M059J (cell line): ENCODE results near the gene INHA. TPM values are rescaled to one million over a fixed set of nuclear protein-coding genes. Genes with fewer than 3 reads are reported as not detected.

Experiments
- DNase-seq: peaks from one replicate; pipeline ENCODE4 v3.0.0-alpha.2; 2012; ENCODE audit warnings: low read depth
- total RNA-seq: library from RNA; depleted of rRNA; stranded (reverse); fragments of >200 nt; shearing (Covaris generic); gene quantifications from 2 replicates; pipeline ENCODE4 v1.2.3, GENCODE V29; 2014; rRNA removed

INHA gene, protein sequence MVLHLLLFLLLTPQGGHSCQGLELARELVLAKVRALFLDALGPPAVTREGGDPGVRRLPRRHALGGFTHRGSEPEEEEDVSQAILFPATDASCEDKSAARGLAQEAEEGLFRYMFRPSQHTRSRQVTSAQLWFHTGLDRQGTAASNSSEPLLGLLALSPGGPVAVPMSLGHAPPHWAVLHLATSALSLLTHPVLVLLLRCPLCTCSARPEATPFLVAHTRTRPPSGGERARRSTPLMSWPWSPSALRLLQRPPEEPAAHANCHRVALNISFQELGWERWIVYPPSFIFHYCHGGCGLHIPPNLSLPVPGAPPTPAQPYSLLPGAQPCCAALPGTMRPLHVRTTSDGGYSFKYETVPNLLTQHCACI
- 0.12 and 0.20 TPM in 2 replicates for total RNA-seq

DNA sequence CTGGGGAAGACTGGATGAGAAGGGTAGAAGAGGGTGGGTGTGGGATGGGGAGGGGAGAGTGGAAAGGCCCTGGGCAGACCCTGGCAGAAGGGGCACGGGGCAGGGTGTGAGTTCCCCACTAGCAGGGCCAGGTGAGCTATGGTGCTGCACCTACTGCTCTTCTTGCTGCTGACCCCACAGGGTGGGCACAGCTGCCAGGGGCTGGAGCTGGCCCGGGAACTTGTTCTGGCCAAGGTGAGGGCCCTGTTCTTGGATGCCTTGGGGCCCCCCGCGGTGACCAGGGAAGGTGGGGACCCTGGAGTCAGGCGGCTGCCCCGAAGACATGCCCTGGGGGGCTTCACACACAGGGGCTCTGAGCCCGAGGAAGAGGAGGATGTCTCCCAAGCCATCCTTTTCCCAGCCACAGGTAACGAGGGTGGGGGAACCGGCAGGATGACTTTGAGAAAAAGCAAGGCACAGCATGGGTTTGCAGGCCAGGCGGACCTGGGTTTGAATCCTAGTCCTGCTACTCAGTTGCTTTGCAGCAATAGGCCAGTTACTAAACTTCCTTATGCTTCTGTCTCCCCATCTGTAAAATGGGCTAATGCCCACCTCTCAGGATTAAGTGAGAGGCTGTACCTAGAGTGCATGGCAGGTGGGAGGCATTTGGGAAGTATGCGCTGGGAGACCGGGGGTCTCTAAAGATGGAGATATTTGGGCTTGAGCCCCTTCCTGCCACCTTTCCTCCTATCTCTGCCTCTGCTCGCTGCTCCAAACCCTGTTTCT lies at the start of gene INHA:
INHA (plus strand) TSS at position 74 of the 765 bp plus-strand sequence; CDS start at position 139, 65 bp downstream.
- DNase-seq, result no peak

DNA sequence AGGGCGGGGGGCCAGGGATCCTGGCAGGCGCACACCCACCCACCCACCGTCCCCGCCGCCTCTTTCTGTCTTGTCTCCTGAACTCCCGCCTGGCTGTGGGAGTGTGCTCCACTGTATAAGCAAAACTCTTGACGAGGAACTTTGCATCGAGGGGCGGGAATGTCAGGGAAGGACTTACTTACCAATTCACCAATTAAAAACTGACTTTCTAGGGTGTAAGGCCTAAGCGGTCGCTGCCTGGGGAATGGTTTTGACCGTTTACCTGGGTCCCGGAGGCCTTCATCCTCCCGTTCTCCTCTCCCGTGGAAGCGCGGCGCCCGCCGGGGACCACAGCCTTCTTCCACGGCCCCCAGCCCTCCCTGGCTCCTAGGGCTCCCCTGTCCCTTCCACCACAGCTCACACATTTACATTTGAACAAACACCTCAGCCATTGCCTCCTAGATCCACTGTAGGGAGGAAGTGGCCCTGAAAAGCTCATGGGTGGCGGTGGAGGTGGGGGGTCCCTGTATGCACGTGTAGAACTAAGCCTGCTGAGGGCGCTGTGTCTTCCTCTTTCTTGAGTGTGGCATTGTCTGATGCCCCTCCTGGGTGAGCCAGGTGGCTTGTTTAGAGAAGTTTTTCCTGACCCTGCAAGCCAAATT lies 49.0 kb upstream of the INHA start:
- no peak for DNase-seq

DNA sequence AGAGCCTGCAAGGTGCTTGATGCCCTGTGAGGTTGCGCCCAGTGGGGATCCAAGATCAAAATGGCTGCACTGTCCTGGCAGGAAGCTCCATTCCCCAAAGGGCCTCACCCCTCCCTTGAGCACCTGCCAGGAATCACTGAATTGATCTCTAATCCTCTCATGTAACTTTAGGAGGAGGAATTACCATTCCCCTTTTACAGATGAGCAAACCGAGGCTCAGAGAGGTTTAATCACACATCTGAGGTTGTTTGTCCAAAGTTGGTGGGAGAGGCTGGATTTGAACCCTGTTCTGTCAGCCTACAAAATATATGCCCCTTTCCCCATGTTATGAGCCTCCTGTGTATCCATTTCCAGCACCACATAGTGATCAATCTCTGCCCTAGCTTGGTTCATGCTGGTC lies 47.3 kb upstream of the INHA start:
- DNase-seq, result no peak

DNA sequence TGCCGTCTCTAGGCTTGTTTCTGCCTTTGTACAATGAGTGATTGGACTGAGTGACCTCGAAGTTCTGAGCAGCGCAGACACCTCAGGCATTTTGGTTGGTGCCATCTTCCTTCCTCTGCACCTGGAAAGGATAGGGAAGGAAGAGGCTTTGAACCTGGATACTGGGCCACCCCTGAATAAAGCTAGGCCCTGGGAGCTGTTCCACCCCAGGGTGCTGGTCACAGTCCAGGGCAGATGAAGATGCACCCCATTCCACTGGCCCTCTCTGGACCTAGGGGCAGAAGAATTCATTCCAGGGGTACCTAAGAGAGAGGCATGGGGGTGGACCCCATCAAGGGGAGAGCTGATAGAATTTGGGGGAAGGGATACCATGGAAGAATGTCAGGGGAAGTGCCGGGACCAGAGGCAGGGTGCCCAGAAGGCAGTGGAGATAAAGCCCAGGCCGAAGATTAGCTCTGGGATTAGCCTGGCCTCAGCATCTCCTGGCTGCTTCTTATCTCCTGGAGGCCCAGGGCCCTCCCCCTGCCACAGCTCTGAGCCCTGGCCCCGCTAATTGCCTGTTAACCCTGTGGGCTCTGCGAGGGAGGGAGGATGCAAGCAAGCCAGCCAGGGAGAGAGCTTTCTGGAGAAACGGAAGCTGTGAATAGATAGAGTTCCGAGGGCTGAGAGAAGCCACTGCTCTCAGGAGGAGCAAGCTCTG lies 46.4 kb upstream of the INHA start:
- no peak for DNase-seq

DNA sequence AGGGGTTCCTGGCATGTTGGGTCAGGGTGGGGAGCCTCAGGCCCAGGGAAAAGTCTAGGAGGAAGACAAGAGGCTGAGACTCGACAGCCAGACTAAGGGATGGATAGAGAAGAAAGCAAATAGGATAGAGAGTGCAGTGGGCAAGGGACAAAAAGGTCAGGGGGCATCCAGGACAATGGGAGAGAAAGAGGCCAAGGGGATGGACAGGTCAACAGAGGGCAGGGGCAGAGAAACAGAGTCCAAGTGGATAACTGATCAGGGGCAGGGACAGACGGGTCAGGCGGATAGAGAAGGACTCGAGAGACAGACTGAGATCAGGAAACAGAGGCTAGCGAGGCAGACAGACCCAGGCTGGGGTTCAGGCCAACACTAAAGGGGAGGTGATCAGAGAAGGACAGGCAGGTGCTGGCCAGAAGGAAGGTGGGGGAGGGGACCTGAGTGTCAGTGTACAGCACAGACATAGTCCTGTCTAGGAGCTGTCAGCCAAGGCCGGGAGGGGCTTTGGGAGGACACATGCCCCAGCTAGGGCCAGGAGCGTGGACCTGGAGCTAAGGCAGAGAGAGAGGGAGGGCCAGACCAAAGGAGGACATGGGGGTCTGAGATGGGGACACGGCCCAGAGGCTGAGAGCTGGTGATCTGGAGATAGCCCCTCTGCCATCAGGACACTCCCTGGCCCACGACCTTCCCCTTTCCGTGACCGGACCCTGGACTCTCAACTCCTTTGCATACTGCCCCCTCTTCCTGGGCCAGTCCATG lies 45.6 kb upstream of the INHA start:
- no peak for DNase-seq

DNA sequence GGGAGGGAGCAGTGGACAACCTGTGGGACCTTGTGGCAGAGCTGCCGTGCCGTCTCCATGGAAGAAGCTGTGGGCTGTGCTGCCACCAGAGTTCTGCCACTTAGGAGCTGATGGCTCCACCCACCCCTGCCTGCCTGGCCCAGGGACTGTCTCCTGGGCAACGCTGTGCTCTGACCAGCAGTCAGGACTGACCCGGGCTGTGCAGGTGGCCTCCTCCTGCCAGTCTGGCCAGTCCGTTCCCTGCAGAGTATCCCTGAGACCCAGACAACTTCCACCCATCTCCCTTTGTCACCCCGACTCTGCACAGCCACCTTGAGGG lies 45.1 kb upstream of the INHA start:
- peak; percentile 20 for DNase-seq

DNA sequence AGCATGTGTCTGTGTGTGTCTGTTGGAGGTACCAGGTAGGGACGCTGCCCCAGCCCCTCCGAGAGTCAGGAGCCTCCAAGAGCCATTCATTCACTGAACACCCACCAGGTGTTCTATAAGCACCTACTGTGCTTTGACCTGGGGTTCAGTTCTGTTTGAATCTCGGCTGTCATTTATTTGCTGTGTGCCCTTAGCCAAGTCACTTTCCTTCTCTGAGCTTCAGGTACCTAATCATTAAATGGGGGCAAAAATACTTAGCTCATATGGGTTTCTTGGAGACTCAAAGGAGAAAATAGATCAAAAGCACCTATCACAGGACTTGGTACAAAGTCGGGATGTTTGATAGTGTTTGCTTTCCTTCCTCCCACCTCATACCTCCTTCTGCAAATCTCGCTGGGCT lies 44.6 kb upstream of the INHA start:
- no peak for DNase-seq

DNA sequence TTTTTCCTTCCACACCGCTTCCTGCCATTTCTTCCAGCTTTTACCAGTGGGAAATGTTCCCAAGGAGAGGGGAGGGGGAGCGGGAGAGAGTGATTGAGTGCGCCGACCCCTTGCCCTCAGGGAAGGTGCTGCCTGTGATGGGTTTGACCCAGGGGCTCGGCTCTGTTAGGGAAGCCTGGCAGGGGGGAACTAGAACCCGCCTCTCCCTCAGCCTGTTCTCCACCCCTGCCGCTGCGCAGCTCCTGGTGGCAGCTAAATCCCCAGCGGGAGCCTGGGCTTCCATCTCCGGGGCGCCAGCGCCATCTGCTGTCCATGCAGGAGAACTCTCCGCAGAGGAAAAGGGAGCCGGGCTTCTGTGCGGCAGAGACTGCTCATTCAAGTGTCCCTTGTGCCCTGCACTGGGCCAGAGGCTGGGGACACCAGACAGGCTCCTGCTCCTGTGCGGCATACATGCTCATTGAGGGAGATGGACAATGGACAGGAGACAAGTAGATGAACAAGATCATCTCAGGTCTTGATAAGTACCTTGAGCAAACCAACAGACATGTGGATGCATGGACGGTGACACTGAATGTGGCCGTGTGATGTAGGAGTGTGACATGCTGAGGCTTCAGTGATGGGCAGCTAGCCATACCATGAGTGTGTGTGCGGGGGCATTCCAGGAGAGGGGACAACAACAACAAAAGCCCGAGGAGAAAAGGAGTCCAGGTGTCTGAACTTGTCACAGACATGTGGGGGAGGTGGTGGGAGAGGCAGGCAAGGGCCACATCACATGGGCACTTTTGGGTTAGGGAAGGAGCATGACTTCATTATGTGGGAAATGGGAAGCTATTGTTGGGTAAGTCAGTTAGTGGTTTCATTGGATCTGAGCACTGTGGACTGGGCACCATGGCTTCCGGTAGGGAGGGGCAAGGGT lies 41.8 kb upstream of the INHA start:
- DNase-seq, result peak; percentile 70

DNA sequence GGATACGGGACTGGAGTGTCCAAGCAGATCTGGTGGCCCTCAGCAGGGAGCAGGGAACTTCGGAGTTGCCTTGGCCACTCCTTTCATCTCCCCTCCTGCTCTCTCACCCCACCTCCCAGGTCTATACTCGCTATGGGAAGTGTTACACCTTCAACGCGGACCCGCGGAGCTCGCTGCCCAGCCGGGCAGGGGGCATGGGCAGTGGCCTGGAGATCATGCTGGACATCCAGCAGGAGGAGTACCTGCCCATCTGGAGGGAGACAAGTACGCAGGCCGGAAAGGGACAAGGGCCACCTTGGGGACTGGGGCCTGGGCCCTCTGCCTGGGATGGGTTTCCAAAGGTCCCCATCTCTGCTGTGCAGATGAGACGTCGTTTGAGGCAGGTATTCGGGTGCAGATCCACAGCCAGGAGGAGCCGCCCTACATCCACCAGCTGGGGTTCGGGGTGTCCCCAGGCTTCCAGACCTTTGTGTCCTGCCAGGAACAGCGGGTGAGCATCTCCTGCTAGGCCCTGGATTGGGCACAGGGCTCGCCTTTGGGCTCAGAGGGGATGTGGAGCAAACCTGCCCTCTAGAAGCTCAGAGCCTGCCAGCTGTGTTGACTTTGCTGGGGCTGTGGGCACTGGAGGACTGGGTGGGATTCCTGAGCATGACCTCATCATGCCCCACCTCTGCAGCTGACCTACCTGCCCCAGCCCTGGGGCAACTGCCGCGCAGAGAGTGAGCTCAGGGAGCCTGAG lies 40.3 kb upstream of the INHA start:
- DNase-seq, result no peak

DNA sequence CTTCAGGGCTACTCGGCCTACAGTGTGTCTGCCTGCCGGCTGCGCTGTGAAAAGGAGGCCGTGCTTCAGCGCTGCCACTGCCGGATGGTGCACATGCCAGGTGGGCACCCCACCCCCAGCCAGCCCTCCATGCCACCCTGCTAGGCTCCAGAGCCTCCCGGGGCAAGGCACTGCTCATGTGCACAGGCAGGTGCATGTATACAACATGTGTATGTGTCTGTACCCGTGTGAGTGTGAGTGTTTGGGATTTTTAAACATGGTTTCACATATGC lies 39.8 kb upstream of the INHA start:
- DNase-seq, result no peak

DNA sequence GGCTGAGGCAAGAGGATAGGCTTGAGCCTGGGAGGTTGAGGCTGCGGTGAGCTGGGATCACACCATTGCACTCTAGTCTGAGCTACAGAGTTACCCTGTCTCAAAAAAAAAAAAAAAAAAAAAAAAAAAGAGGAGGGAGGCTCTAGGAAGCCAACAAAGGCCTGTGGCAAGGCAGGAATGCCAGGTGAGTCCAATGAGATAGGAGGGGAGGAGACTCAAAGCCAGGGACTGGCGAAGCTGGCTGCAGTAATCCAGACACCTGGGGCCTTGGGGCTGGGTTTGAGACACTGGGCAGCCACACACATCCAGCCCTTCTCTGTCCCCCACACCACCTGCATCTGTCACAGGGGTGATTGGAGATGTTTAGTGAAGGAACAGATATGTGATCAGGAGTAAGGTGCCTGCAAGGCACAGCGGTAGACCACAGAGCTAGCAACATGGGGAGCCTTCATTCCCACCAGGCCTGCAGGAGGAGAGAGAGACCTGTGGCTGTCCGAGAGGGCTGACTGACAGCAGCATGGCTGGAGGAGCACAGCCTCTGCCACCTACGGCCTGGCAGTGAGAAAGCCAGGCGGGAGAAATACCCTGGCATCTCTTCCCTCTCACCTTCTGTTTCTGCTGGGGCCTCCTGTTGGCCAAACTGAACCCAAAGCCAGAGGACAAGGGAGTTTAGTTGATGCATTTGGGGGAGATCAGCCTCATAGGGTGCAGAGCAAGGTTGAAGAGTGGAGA lies 38.0 kb upstream of the INHA start:
- no peak for DNase-seq

DNA sequence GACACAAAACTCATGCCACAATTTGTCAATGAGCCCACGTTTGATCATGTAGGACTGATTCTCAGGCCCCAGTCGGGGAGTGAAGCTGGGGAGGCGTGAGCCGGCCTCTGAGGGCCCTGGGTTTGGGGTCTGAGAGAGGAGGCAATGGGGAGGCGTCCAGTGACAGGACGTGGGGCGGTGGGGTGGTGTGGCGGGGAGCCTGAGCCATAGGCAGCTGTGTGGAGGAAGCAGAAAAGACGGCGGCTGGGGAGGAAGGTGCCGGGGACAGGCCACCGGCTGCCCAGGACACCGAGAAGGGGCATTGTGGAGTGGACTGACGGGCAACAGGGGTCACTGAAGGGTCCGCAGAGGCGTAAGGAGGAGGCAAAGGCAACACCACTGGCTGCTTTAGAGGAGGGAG lies 35.7 kb upstream of the INHA start:
- no peak for DNase-seq

DNA sequence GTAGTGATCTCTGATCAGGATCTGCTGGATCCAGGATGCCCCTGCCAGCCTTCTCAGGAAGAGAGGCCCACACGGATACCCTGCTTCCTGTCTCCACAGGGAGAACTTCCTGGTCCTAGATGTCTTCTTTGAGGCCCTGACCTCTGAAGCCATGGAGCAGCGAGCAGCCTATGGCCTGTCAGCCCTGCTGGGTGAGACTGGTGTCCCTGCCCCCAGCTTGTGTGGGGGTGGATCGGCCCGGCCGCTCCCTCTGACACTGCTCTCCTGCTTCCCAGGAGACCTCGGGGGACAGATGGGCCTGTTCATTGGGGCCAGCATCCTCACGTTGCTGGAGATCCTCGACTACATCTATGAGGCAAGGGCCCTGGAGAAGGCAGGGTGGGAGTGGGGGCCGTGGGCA lies 35.1 kb upstream of the INHA start:
- DNase-seq, result no peak

DNA sequence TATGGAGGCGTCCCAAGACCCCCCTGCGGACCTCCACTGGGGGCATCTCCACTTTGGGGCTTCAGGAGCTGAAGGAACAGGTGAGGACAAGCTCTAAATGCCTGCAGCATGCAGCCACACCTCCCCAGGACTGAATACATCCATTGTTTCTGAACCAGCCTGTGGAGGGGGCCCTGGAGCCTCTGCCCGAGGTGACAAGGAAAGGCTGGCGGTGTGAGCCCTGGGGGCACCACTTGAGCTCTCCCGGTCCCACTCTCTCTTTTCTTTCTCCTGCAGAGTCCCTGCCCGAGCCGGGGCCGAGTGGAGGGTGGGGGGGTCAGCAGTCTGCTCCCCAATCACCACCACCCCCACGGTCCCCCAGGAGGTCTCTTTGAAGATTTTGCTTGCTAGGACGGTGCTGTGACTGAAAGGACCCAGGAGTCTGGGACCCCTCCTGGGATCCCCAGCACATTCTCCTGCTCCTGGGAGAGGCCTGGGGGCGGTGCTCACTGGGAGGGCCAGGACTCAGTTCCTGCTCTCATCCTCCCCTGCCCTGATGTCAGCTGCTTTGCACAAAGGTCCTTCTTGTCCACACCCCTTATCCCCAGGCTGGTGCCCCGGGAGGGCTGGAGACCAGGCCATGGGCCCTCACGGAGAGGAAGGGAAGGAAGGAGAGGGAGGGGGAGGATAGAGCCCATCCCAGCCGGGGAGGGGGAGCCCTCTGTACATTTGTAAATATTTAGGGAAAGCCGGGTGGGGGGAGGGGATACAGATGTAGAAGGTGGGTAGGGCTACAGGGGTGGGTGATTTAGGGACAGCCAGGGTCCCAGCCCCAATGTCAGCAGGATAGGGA lies 34.2 kb upstream of the INHA start:
- DNase-seq, result no peak

DNA sequence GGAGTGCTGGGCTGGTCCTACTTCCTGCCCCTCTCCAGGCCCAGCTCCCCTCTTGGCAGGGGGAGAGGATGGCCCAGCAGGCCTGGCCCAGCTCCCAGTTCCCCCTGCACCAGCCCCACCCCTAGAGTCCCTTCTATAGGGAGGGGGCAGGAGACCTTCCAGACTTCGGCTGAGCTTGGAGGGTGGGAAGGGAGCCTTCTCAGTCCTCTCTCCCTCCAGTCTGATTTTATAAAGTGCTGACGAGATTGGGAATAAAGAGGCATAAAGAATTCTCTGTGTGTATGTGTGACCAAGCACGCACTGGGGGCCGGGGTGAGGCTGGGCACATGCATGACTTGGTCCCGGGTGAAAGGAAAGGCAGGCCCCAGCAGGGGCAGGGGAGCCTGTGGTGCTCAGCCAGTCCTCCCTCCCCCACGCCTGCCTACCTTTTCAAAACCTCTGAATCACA lies 33.6 kb upstream of the INHA start:
- DNase-seq, result no peak

DNA sequence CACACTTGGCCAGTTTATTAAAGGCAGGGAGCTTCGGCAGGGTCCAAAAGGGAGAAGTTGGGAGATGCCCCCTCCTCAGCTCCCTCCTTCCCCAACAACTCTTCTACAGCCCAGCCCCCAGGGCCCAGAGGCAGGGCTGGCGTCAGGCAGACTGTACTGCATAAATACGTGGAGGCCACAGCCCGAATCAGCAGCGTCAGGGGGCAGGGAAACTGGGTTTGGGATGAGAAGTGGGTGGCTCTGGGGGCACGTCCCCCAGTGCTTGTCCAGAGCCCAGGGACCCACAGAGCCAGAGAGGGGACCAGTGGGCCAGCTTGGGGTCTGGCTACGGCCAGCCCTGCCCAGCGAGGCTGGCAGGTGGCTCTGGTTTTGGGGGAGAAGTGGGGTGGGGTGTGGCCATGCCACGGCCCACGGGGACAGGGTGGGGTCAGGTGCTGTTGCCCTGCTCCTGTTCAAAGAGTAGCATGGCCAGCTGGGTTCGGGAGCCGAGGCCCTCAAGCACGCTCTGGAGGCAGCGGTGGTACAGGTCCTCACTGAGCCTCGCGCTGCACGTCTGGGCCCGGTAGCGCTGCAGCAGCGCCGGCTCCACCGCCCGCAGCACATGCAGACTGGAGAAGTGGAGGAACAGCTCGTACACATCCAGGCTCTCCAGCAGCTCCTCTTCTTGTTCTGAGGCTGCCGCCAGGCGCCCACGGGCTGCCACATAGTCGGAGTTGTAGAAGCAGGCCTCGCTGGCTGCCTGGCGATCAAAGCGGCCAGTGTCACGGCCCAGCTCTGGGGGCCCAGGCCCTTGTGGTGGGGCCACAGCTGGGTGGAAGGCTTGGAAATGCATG lies 32.9 kb upstream of the INHA start:
- DNase-seq, result no peak

DNA sequence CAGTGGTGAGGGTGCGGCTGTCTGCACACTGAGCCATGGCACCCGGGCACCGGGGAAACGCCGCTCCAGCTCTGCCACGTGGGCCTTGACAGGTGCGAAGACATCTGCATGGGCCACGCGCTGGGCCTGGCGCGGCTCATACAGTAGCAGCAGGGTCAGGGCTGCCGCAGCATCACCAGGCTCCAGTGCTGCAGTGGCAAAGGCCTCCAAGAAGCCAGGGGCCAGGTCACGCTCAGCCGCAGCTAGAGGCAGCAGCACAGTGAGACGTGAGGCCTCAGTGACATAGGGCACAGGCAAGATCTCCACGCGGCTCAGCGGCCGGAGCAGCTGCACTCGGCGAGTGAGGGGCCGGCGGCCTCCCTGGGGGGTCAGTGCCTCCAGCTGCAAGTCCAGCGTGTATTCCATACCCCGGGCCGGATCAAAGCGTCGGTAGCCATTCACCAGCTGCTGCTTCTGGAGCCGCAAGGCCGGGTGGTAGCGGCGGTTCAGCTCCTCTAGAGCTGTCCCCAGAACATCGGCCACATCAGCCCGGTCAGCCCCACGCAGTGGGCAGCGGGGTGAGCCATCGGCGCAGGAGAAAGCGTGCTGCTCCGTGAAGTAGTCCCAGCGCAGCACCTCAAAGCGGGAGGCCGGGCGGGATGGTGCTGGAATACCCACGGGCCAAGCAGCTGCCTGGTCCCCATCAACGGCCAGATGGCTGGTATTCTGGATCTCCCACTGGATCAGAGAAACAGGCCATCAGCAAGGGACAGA lies 32.0 kb upstream of the INHA start:
- DNase-seq, result no peak
